Panc1 (cell line): ENCODE results near the gene CCNL2. TPM values are rescaled to one million over a fixed set of nuclear protein-coding genes. Genes with fewer than 3 reads are reported as not detected.

Experiments
- ATAC-seq: fragments of 200-7000 bp; cut with Tn5 transposase; 2 replicates; pipeline ENCODE4 v1.9.1; 2020; ENCODE audit warnings: mild to moderate bottlenecking, moderate library complexity
- BruUV-seq: library from RNA; stranded (reverse); fragments of 400-500 nt; replicated peaks from 2 replicates; lab custom pipeline; 2021; lab: Mats Ljungman, UMichigan
- CTCF ChIA-PET: fragments of 300-600 bp; sonication (Branson Sonifier 250); formaldehyde crosslinking; loops from one replicate; lab custom pipeline; 2022; ENCODE audit warnings: antibody characterized with exemption; lab: Charles Lee
- POLR2A ChIA-PET: fragments of 300-600 bp; sonication (Branson Sonifier 250); formaldehyde crosslinking; loops from one replicate; lab custom pipeline; 2022; ENCODE audit warnings: antibody characterized with exemption; lab: Charles Lee
- DNase-seq: peaks from one replicate; pipeline ENCODE4 v3.0.0-alpha.2; 2010; ENCODE audit warnings: low read depth, low spot score
- H3K27ac ChIP-seq: 2 replicates; pipeline ENCODE4 v1.5.1; 2011; ENCODE audit warnings: mild to moderate bottlenecking, low read length, inconsistent platforms
- H3K27me3 ChIP-seq: fragments of 200-500 bp; sonication (Bioruptor generic); 2 replicates; pipeline ENCODE4 v1.6.0; 2014; ENCODE audit warnings: low read length, inconsistent platforms; ENCODE audit not compliant: control insufficient read depth, insufficient read depth
- H3K36me3 ChIP-seq: fragments of 200-500 bp; sonication (Bioruptor generic); 2 replicates; pipeline ENCODE4 v1.5.1; 2014; ENCODE audit warnings: inconsistent platforms, mild to moderate bottlenecking, low read length, moderate library complexity; ENCODE audit not compliant: control insufficient read depth, insufficient read depth
- H3K4me1 ChIP-seq: 2 replicates; pipeline ENCODE4 v1.5.1; 2011; ENCODE audit warnings: inconsistent platforms, mild to moderate bottlenecking, low read length, moderate library complexity; ENCODE audit not compliant: control insufficient read depth, insufficient read depth
- H3K4me3 ChIP-seq, 2 experiments: 2 replicates each; pipeline ENCODE4 v1.5.1; 2011 to 2012; ENCODE audit warnings: low read depth in 2 of 2, low read length in 2 of 2, mild to moderate bottlenecking in 2 of 2, inconsistent platforms in 1 of 2, moderate library complexity in 1 of 2
- H3K9me3 ChIP-seq: fragments of 200-500 bp; sonication (Bioruptor generic); 2 replicates; pipeline ENCODE4 v1.5.1; 2014; ENCODE audit warnings: low read depth, mild to moderate bottlenecking, inconsistent platforms, low read length, moderate library complexity; ENCODE audit not compliant: control insufficient read depth, insufficient read depth
- POLR2AphosphoS5 ChIP-seq: IDR thresholded peaks from 2 replicates; pipeline ENCODE4 v1.6.1; 2012; ENCODE audit warnings: mild to moderate bottlenecking, low read depth, low read length, moderate library complexity
- SIN3A ChIP-seq: IDR thresholded peaks from 2 replicates; pipeline ENCODE4 v1.6.1; 2012; ENCODE audit warnings: low read depth, mild to moderate bottlenecking, low read length, moderate library complexity, borderline replicate concordance; ENCODE audit not compliant: insufficient read depth
- TCF7L2 ChIP-seq: IDR thresholded peaks from 2 replicates; pipeline ENCODE4 v1.6.1; 2011; ENCODE audit warnings: mild to moderate bottlenecking, low read depth, low read length, inconsistent platforms
- in situ Hi-C: cut with HindIII; loops from 2 replicates; pipeline ENCODE4 v1.10.0; 2016; ENCODE audit warnings: low sequenced_read_pairs, low pct_unique_long_range_greater_than_20kb
- intact Hi-C: fragments of 100-400 bp; cut with micrococcal nuclease; formaldehyde crosslinking; loops from one replicate; pipeline ENCODE4 v1.10.0; 2022; ENCODE audit not compliant: unreplicated experiment
- total RNA-seq: library from RNA; stranded (reverse); gene quantifications from one replicate; pipeline ENCODE4 v1.2.1, GENCODE V29; 2021; ENCODE audit not compliant: unreplicated experiment
- TF ChIP-seq, protein P1 (sequence below), 2 experiments: IDR thresholded peaks; 2 replicates each; pipeline ENCODE4 v1.6.1; 2011 to 2012; ENCODE audit warnings: low read depth in 2 of 2, control low read depth in 1 of 2, low read length in 1 of 2, mild to moderate bottlenecking in 1 of 2, moderate library complexity in 1 of 2; ENCODE audit not compliant: insufficient read depth in 1 of 2
- TF ChIP-seq, protein P2 (sequence below): fragments of 450-650 bp; IDR thresholded peaks from 2 replicates; pipeline ENCODE4 v1.5.1; 2017; ENCODE audit warnings: mild to moderate bottlenecking

Gene CCNL2
- total RNA-seq, 1 experiment from 2014 or later = 297 TPM

DNA sequence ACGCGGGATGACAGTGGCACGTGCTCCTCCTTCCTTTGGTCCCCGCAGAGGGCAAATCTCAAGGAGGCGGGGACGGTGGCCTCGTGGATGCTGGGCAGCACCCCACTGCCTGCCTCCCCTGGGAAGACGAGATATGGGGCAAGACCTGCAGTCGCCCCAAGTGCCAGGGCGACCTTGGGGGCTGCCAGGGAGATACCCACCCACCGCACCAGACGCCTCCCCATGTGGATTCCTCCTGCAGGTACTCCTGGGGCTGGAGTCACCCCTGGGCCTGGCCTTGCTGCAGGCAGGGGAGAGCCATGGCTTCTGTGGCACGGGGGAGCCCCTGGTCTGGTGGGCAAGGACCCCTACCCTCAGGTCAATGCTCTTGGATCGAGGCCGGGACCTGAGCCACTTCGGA, 18.3 kb downstream of the CCNL2 start:
- BruUV-seq = no TSS peak
- Histone ChIP-seq H3K36me3 (peaks cover 4% of the 10 kb centered on the region; the same call in 1 of the 2 replicates), H3K27me3 (no peaks in the 10 kb centered on the region), H3K27ac (no peak overlapping the region), H3K4me1 (peaks cover 8% of the 10 kb centered on the region; the same call in 1 of the 2 replicates), H3K4me3 (no peak overlapping the region), H3K9me3 (no peaks in the 10 kb centered on the region)
- intact Hi-C loops (no loop called here), in situ Hi-C loops (no loop called here)
- DNase-seq (no peak), ATAC-seq (no peak)
- TF ChIP-seq SIN3A = no peak
- TF ChIP-seq, protein P1, sequence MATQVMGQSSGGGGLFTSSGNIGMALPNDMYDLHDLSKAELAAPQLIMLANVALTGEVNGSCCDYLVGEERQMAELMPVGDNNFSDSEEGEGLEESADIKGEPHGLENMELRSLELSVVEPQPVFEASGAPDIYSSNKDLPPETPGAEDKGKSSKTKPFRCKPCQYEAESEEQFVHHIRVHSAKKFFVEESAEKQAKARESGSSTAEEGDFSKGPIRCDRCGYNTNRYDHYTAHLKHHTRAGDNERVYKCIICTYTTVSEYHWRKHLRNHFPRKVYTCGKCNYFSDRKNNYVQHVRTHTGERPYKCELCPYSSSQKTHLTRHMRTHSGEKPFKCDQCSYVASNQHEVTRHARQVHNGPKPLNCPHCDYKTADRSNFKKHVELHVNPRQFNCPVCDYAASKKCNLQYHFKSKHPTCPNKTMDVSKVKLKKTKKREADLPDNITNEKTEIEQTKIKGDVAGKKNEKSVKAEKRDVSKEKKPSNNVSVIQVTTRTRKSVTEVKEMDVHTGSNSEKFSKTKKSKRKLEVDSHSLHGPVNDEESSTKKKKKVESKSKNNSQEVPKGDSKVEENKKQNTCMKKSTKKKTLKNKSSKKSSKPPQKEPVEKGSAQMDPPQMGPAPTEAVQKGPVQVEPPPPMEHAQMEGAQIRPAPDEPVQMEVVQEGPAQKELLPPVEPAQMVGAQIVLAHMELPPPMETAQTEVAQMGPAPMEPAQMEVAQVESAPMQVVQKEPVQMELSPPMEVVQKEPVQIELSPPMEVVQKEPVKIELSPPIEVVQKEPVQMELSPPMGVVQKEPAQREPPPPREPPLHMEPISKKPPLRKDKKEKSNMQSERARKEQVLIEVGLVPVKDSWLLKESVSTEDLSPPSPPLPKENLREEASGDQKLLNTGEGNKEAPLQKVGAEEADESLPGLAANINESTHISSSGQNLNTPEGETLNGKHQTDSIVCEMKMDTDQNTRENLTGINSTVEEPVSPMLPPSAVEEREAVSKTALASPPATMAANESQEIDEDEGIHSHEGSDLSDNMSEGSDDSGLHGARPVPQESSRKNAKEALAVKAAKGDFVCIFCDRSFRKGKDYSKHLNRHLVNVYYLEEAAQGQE (IDR thresholded peaks at IDR 0.05; ENCODE audit: insufficient read depth in 1 of 2, low read depth in 2 of 2, low read length in 1 of 2) = no peak
- TF ChIP-seq, protein P2, sequence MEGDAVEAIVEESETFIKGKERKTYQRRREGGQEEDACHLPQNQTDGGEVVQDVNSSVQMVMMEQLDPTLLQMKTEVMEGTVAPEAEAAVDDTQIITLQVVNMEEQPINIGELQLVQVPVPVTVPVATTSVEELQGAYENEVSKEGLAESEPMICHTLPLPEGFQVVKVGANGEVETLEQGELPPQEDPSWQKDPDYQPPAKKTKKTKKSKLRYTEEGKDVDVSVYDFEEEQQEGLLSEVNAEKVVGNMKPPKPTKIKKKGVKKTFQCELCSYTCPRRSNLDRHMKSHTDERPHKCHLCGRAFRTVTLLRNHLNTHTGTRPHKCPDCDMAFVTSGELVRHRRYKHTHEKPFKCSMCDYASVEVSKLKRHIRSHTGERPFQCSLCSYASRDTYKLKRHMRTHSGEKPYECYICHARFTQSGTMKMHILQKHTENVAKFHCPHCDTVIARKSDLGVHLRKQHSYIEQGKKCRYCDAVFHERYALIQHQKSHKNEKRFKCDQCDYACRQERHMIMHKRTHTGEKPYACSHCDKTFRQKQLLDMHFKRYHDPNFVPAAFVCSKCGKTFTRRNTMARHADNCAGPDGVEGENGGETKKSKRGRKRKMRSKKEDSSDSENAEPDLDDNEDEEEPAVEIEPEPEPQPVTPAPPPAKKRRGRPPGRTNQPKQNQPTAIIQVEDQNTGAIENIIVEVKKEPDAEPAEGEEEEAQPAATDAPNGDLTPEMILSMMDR = no peak
- no peak for TF ChIP-seq TCF7L2
- no peak for TF ChIP-seq POLR2AphosphoS5
- ChIA-PET POLR2A (no interaction called here), CTCF (no interaction called here)

DNA sequence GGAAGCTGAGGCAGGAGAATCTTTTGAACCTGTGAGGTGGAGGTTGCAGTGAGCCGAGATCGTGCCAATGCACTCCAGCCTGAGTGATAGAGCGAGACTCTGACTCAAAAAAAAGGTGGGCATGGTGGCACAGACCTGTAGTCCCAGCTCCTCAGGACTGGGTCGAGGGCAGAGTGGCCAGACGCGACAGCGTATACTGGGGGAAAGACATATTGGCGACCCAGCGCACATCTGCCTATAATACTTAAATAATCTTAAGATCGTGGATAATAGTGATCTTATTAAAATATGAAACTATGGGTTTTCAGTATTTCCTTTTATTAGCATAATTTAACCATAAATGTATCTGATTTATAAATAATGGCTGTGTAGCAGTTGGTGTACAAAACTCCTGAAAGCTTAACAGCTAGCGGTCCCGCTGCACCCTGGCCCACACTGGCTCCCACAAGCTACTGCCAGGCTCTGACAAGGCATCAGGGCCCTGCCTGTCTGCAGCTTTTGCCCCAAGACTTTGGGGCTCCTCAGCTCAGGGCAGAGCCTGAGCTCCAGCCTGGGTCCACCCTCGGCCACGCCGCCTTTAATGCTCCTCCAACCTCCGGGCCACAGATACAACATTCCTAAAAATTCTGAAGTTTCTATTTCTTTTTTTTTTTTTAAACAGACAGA, 21.5 kb downstream of the CCNL2 start:
- BruUV-seq = no TSS peak
- intact Hi-C loops = no loop called here
- DNase-seq = no peak
- in situ Hi-C loops = no loop called here
- no peak overlapping the region for H3K4me3 ChIP-seq
- no peaks in the 10 kb centered on the region for H3K9me3 ChIP-seq
- no peaks in the 10 kb centered on the region for H3K27me3 ChIP-seq
- ChIA-PET CTCF (no interaction called here), POLR2A (interaction anchor here (0.6 kb wide), 2 partner anchors 64 to 395 kb away, joined by 3 to 5 read pairs; no protein-coding TSS in a partner anchor)
- TF ChIP-seq, protein P2 = no peak
- TF ChIP-seq, protein P1 (IDR thresholded peaks at IDR 0.05; ENCODE audit: insufficient read depth in 1 of 2, low read depth in 2 of 2, low read length in 1 of 2) = no peak
- TF ChIP-seq TCF7L2 = no peak
- no peak for TF ChIP-seq SIN3A
- TF ChIP-seq POLR2AphosphoS5 = no peak
- H3K27ac ChIP-seq = no peak overlapping the region
- peaks cover 21% of the 10 kb centered on the region for H3K4me1 ChIP-seq
- ATAC-seq = no peak
- peaks cover 16% of the 10 kb centered on the region; the same call in 1 of the 2 replicates for H3K36me3 ChIP-seq
